Activated effector memory CD4-positive, alpha-beta T cell treated with Interleukin-2 at 50 U/mL for 16 hours (primary cell): Measurements from ENCODE around the gene TLK2.
A peak's percentile ranks its signal among the peaks of the same experiment; 100 is the strongest.
"Not testable (repeated sequence)": the region's sequence is repeated elsewhere in the genome, so short reads cannot be mapped to it uniquely, and the experiment has no call there.

Experiments used
- DNase-seq: peaks from one replicate; pipeline ENCODE4 v3.0.0-alpha.2; 2020

The TLK2 gene

GRCh38 chr17:62478424-62478879 lies at the start of gene TLK2:
Gene TLK2, plus strand, starts transcription at chr17:62478825. Its CDS starts 2,301 bp downstream, at chr17:62481126.
- peak; percentile 69 for DNase-seq

- not testable (repeated sequence) for DNase-seq
Observed at GRCh38 chr17:62435251-62435650, 43.4 kb upstream of the TLK2 start.

GRCh38 chr17:62441181-62441580 lies 37.4 kb upstream of the TLK2 start:
- not testable (repeated sequence) for DNase-seq

GRCh38 chr17:62444063-62444462 lies 34.6 kb upstream of the TLK2 start:
- DNase-seq = no peak

GRCh38 chr17:62445791-62446190 lies 32.8 kb upstream of the TLK2 start:
- not testable (repeated sequence) for DNase-seq

- DNase-seq = not testable (repeated sequence)
Observed at GRCh38 chr17:62452195-62452594, 26.4 kb upstream of the TLK2 start.

- DNase-seq = not testable (repeated sequence)
Observed at GRCh38 chr17:62453041-62453440, 25.6 kb upstream of the TLK2 start.

- not testable (repeated sequence) for DNase-seq
Observed at GRCh38 chr17:62453656-62454055, 25.0 kb upstream of the TLK2 start.

- not testable (repeated sequence) for DNase-seq
Observed at GRCh38 chr17:62454111-62454510, 24.5 kb upstream of the TLK2 start.

GRCh38 chr17:62456016-62456415 lies 22.6 kb upstream of the TLK2 start:
- no peak for DNase-seq

- not testable (repeated sequence) for DNase-seq
Observed at GRCh38 chr17:62458483-62458882, 20.1 kb upstream of the TLK2 start.

- not testable (repeated sequence) for DNase-seq
Observed at GRCh38 chr17:62464422-62464821, 14.2 kb upstream of the TLK2 start.

- not testable (repeated sequence) for DNase-seq
Observed at GRCh38 chr17:62465271-62465670, 13.4 kb upstream of the TLK2 start.

GRCh38 chr17:62470666-62471379 lies 7.8 kb upstream of the TLK2 start:
- peak; percentile 61 for DNase-seq

GRCh38 chr17:62471380-62471880 lies 7.2 kb upstream of the TLK2 start:
- DNase-seq = not testable (repeated sequence)

GRCh38 chr17:62473030-62473982 lies 5.3 kb upstream of the TLK2 start:
- DNase-seq = not testable (repeated sequence)

GRCh38 chr17:62477111-62477510 lies 1.5 kb upstream of the TLK2 start:
- DNase-seq = not testable (repeated sequence)

- peak; percentile 33 for DNase-seq
Observed at GRCh38 chr17:62477718-62478408, 762 bp upstream of the TLK2 start.

GRCh38 chr17:62478880-62479638 lies 434 bp downstream of the TLK2 start:
- peak; percentile 46 for DNase-seq

- peak; percentile 6 for DNase-seq
Observed at GRCh38 chr17:62479639-62480258, 1.1 kb downstream of the TLK2 start.

- not testable (repeated sequence) for DNase-seq
Observed at GRCh38 chr17:62482553-62482952, 3.9 kb downstream of the TLK2 start.
